HG02623 (cell line): ENCODE results near the gene ADIG.

ENCODE experiments used
- ATAC-seq: cut with Tn5 transposase; IDR thresholded peaks from one replicate; pipeline ENCODE4 v1.9.1; 2021; ENCODE audit warnings: moderate library complexity; ENCODE audit not compliant: unreplicated experiment

Gene ADIG

GRCh38 chr20:38629979-38630378, 49.0 kb downstream of the ADIG start:
- no peak for ATAC-seq

GRCh38 chr20:38630727-38631126, 49.7 kb downstream of the ADIG start:
- no peak for ATAC-seq

- ATAC-seq: no peak
Observed at GRCh38 chr20:38631155-38632022, 50.4 kb downstream of the ADIG start.

GRCh38 chr20:38633577-38634093, 52.6 kb downstream of the ADIG start:
- ATAC-seq: no peak

- no peak for ATAC-seq
Observed at GRCh38 chr20:38635721-38636288, 54.8 kb downstream of the ADIG start.
